Tibial artery (tissue), 4 donors: ENCODE data around the gene PDIA5.

Source experiments
- DNase-seq, 2 donors: peaks; one replicate each; pipeline ENCODE4 v3.0.0-alpha.2; 2019
- H3K27ac ChIP-seq, 2 donors: fragments of 200-600 bp; sonication (generic) in 1 of 2; 1 replicate in 1 of 2; 2 replicates in 1 of 2; pipeline ENCODE4 v1.5.1; 2018 to 2019; ENCODE audit warnings: mild to moderate bottlenecking in 1 of 2
- H3K27me3 ChIP-seq, 2 donors: fragments of 200-600 bp; sonication (generic) in 1 of 2; one replicate each; pipeline versions ENCODE4 v1.5.1 to v1.6.0; 2016 to 2019
- H3K36me3 ChIP-seq, 3 donors: fragments of 200-600 bp; sonication (generic) in 2 of 3; one replicate each; pipeline ENCODE4 v1.5.1; 2016 to 2019; ENCODE audit warnings: mild to moderate bottlenecking in 2 of 3
- H3K4me1 ChIP-seq, 4 donors: fragments of 200-600 bp; sonication (generic) in 2 of 4; 1 replicate in 3 of 4; 2 replicates in 1 of 4; pipeline ENCODE4 v1.5.1; 2016 to 2019
- H3K4me3 ChIP-seq, 2 donors: fragments of 200-600 bp; sonication (generic) in 1 of 2; 1 replicate in 1 of 2; 2 replicates in 1 of 2; pipeline ENCODE4 v1.5.1; 2018 to 2019; ENCODE audit warnings: mild to moderate bottlenecking in 2 of 2
- H3K9me3 ChIP-seq, 3 donors: fragments of 200-600 bp; sonication (generic) in 1 of 3; one replicate each; pipeline ENCODE4 v1.5.1; 2016 to 2019
- CTCF ChIP-seq, 2 experiments: fragments of 200-600 bp in 1 of 2; fragments of 450-650 bp in 1 of 2; IDR thresholded peaks; one replicate each; pipeline ENCODE4 v1.5.1; 2017 to 2019; ENCODE audit warnings: antibody characterized with exemption in 2 of 2, mild to moderate bottlenecking in 1 of 2, moderate library complexity in 1 of 2
- intact Hi-C: fragments of 100-400 bp; cut with DNase I; formaldehyde crosslinking; loops from one replicate; pipeline ENCODE4 v1.15.0; 2023; ENCODE audit warnings: low total_unique reads

PDIA5 gene

GRCh38 chr3:123034996-123035395 lies 31.8 kb upstream of the PDIA5 start:
- Histone ChIP-seq H3K27ac (no peak overlapping the region), H3K9me3 (no peaks in the 10 kb centered on the region), H3K36me3 (no peaks in the 10 kb centered on the region), H3K4me3 (no peak overlapping the region), H3K27me3 (peaks cover 0 to 22% of the 10 kb centered on the region in 2 donors), H3K4me1 (peaks cover 0 to 21% (median 8%) of the 10 kb centered on the region in 4 donors)
- intact Hi-C loops: no loop called here
- DNase-seq: no peak
- TF ChIP-seq CTCF (IDR thresholded peaks at IDR 0.05): no peak

GRCh38 chr3:123036352-123037014 lies 30.3 kb upstream of the PDIA5 start:
- intact Hi-C loops: no loop called here
- Histone ChIP-seq H3K4me3 (no peak overlapping the region), H3K4me1 (peaks cover 0 to 21% (median 8%) of the 10 kb centered on the region in 4 donors), H3K9me3 (no peaks in the 10 kb centered on the region), H3K27me3 (peaks cover 0 to 12% of the 10 kb centered on the region in 2 donors), H3K36me3 (no peaks in the 10 kb centered on the region), H3K27ac (peak overlapping the region; percentile 29 to 64)
- DNase-seq: peak in 1 of 2 donors; percentile 34
- TF ChIP-seq CTCF (IDR thresholded peaks at IDR 0.05): no peak

GRCh38 chr3:123037015-123037375 lies 29.8 kb upstream of the PDIA5 start:
- intact Hi-C loops: no loop called here
- peak overlapping the region; percentile 42 to 64 for H3K27ac ChIP-seq
- no peak overlapping the region for H3K4me3 ChIP-seq
- no peak for TF ChIP-seq CTCF (IDR thresholded peaks at IDR 0.05)
- peaks cover 0 to 21% (median 8%) of the 10 kb centered on the region in 4 donors for H3K4me1 ChIP-seq
- H3K27me3 ChIP-seq: peaks cover 0 to 11% of the 10 kb centered on the region in 2 donors
- no peaks in the 10 kb centered on the region for H3K9me3 ChIP-seq
- no peak for DNase-seq
- H3K36me3 ChIP-seq: no peaks in the 10 kb centered on the region

- TF ChIP-seq CTCF (IDR thresholded peaks at IDR 0.05): no peak
- Histone ChIP-seq H3K9me3 (no peaks in the 10 kb centered on the region), H3K27ac (no peak overlapping the region), H3K36me3 (no peaks in the 10 kb centered on the region), H3K4me1 (peaks cover 0 to 21% (median 8%) of the 10 kb centered on the region in 4 donors), H3K27me3 (peaks cover 0 to 4% of the 10 kb centered on the region in 2 donors), H3K4me3 (no peak overlapping the region)
- intact Hi-C loops: no loop called here
- DNase-seq: no peak
Observed at GRCh38 chr3:123038751-123039150, 28.1 kb upstream of the PDIA5 start.

GRCh38 chr3:123039178-123039577 lies 27.6 kb upstream of the PDIA5 start:
- H3K27ac ChIP-seq: no peak overlapping the region
- intact Hi-C loops: no loop called here
- H3K36me3 ChIP-seq: no peaks in the 10 kb centered on the region
- no peaks in the 10 kb centered on the region for H3K9me3 ChIP-seq
- DNase-seq: no peak
- TF ChIP-seq CTCF (IDR thresholded peaks at IDR 0.05): no peak
- peaks cover 0 to 21% (median 8%) of the 10 kb centered on the region in 4 donors for H3K4me1 ChIP-seq
- peaks cover 0 to 4% of the 10 kb centered on the region in 2 donors for H3K27me3 ChIP-seq
- H3K4me3 ChIP-seq: no peak overlapping the region
